HG02642 (cell line): Measurements from ENCODE around the gene TRDMT1.

ENCODE experiments used
- ATAC-seq: cut with Tn5 transposase; IDR thresholded peaks from one replicate; pipeline ENCODE4 v1.9.1; 2021; ENCODE audit warnings: mild to moderate bottlenecking; ENCODE audit not compliant: unreplicated experiment, poor library complexity

The TRDMT1 gene

DNA sequence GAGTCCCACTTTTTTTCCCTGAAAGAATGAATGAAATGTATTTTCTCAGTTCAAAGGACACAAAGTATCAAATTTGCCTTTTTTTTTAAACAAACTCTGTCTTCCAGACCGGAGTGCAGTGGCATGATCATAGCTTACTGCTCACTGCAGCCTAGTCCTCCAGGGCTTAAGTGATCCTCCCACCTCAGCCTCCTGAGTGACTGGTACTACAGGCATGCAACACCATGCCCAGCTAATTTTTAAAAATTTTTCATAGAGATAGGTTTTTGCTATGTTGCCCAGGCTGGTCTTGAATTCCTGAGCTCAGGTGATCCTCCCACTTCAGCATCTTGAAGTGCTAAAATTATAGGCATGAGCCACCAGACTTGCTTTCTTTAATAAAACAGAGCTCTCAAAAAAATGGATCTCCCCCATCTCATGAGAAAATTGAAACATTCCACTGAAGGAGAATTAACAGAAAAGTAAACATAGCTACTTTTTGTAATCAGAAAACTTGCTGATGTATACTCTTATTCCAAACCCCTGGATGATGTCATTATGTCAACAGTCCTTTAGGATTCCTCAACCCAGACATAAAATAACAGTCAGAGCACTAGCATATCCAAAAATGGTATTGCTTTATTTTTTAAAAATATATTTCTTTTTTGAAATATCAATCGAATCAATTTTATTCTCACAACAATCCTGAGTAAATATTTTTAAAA is 12.3 kb upstream of the TRDMT1 start:
- no peak for ATAC-seq

DNA sequence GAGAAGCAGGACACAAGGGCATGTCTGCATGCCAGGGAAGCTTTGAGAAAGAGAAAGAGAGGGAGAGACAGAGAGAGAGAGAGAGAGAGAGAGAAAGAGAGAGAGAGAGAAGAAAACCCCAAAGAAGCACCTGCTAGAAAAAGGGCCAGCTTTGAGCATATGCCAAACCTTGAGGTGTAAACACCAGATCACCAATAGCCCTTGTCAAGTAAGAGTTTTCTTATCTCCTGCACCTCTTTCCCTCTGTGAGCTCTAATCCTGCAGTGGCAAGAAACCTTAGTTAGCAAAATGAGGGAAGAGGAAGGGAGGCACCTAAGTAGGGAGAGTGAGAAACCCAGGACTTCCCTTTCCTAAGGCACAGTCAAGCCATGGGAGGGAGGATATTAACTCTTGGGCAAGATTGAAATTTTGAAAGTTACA is 11.3 kb upstream of the TRDMT1 start:
- ATAC-seq = no peak

GRCh38 chr10:17210361-17210760 is 8.9 kb upstream of the TRDMT1 start:
- no peak for ATAC-seq

DNA sequence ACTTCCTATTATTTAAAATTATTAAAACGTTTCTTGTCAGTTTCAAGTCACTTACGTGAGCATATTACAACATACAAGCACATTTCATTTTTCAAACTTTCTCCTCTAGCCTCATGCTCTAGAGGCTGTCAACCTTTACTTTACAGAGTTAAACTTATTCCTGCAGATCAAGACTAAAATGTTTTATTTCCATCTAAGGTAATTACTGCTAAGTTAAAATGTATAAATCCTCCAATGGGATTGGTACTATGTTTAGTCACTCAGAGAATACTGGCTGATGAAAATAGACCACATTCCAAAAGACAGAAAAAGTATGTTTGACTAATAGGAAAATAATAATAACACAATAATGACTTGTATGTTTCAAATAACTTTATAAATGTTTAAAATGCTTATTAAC is 8.4 kb upstream of the TRDMT1 start:
- ATAC-seq = no peak

GRCh38 chr10:17209302-17209701 is 7.8 kb upstream of the TRDMT1 start:
- ATAC-seq = no peak

DNA sequence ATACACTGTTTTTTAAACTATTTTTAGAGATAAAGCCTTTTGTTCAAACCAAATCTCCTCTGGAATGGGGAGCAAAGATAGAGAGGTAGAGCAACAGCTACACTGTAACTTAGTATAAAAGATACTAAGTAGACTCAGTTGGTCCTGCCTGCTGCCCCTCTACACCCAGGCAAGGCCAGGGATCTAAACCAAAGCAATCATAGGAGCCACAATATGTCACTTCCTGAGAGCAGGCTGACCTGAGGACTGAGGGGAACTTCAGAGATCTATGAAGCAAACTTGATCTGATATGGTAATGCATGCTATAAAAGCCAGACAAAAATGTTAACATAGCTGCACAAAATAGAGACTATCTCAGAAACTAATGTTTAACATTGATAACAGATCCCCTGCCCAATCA is 7.0 kb upstream of the TRDMT1 start:
- no peak for ATAC-seq

GRCh38 chr10:17206210-17206709 is 4.8 kb upstream of the TRDMT1 start:
- ATAC-seq = peak; percentile 21

- no peak for ATAC-seq
These were observed 1.9 kb upstream of the TRDMT1 start for GRCh38 chr10:17203416-17203815.

DNA sequence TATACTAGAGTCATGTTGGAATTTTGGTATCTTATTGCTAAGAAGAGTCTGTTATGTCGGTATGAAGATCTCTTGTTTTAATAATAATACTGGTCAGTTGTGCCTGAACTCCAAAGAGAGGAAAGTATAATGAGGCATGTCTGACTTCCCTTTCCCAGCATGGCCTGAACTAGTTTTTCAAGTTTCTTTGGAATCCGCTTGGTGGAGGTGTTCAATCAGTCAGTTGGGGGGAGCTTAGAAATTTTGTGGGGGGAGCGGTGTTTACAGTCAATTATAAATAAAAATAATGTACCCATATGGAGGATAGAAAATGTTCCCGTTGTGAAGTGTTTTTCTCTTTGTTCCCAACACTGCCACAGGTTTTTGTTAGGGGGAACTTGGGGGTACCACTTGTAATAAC is 1.5 kb upstream of the TRDMT1 start:
- ATAC-seq = no peak

DNA sequence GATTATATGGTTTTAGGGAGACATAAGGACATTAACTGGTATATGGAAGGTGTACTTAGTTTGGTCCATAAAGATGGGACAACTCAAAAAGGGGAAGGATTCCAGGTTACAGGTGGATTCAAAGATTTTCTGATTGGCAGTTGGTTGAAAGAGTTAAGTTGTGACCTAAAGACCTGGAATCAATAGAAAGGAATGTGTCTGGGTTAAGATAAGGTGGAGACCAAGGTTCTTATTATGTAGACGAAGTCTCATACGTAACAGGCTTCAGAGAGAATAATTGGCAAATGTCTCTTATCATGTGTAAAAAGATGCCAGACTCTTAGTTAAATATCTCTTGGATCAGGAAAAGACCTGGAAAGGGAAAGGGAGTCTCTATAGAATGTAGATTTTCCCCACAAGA is 1.0 kb upstream of the TRDMT1 start:
- no peak for ATAC-seq

- no peak for ATAC-seq
These were observed 283 bp upstream of the TRDMT1 start for GRCh38 chr10:17201794-17202116.

DNA sequence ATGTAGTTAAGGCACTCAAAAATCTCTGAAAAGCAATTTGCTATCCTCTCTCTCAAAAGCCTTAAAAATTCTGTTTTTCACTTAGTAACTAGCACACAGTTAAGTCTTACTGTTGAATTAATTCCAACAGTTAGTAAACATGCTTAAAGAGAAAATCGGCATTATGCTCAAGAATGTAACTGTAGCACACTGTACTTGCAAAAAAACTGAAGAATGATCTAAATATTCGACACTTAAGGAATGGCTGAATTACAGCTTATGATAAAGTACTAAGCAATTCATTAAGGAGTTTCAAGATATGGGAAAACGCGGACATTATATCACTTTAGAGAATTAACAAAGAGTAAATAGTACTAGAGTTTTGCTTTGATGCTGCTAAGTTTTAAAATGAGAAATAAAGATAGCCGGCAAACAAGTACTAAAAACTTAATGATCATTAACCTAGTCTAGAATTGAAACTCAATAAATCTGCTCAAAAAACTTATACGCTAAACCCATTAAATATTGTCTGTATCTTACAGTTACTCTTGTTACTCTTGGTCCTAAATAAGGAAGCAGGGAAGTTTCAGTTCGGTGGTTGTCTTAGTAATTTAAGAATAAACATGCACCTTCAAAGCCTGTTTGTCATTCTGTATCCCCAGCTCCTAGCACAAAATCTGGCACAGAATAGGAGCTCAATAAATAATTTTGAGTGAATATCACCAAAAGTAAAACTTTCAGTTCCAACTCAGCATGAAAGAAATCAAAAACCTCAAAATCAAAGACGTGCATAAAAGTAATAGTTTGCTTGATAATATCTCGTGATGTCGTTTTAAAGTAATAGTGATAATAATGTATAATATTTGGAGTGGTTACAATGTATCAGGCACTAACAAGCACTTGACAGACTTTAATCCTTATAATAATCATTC is 1.2 kb downstream of the TRDMT1 start:
- ATAC-seq = no peak

- ATAC-seq = no peak
These were observed 2.1 kb downstream of the TRDMT1 start for GRCh38 chr10:17199351-17199804.

- no peak for ATAC-seq
These were observed 4.9 kb downstream of the TRDMT1 start for GRCh38 chr10:17196573-17196972.

GRCh38 chr10:17196045-17196444 is 5.4 kb downstream of the TRDMT1 start:
- ATAC-seq = no peak

GRCh38 chr10:17195083-17195482 is 6.4 kb downstream of the TRDMT1 start:
- ATAC-seq = no peak

GRCh38 chr10:17190602-17191001 is 10.9 kb downstream of the TRDMT1 start:
- no peak for ATAC-seq

DNA sequence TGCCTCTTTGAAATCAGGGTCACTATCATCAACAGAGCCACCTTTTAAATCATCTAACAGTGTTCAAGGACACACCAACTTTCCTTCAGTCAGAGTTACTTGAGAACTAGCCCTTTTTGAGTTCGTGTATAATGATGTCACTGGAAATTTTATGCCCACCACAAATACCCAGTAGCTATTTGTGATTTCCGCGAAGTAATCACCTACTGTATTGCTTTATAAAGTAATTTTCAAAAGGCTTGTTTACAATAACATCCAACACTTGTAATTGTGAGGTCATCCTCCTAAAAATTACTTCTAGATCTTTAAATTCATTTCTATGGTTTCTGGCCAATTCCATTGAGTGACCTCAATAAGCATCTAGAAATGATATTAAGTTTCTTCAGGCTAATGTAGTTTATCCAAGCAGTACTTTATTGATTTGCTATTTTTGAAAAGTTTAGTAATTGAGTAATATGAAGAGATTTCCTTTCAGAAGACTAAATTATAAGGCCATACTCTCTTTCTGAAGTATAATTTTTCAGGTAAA is 12.8 kb downstream of the TRDMT1 start:
- ATAC-seq = no peak

GRCh38 chr10:17185873-17186272 is 15.6 kb downstream of the TRDMT1 start:
- ATAC-seq = no peak

DNA sequence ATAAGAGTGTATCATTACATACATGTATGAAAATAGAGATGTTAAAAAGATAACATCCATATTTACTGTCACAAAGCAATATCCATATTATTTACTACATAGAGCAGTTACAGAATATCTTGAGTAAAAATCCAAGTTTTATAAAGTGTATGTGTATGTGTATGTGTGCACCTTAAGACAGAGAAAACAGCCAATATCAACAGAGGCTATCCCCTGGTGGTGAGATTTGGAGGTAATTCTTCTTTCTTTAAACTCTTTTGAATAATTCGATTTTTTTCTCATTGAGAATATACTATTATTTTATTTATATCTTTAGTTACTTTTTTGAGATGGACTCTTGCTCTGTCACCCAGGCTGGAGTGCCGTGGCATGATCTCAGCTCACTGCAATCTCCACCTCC is 18.4 kb downstream of the TRDMT1 start:
- no peak for ATAC-seq

DNA sequence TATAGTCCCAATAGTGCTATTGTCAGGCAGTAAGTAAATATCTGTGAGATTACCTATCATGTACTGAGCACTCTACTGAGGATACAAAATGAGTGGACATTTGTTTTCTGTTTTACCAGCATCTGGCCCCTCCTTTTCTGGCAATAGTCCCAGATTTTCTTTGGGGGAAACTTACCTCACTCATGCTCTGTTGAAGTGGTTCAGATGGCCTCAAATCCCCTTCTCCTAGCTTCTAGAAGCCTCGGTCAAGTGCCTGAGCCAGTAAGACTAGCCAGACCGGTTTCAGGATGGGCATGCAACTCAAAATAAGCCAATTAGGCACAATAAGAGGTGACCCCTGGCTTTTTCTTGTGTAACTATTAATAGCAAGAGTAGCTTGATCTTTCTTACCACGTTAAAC is 19.7 kb downstream of the TRDMT1 start:
- no peak for ATAC-seq
